ENCODE data around the gene ZC3H4.
"Not testable (repeated sequence)": the region's sequence is repeated elsewhere in the genome, so short reads cannot be mapped to it uniquely, and the experiment has no call there.

ZC3H4 gene

DNA sequence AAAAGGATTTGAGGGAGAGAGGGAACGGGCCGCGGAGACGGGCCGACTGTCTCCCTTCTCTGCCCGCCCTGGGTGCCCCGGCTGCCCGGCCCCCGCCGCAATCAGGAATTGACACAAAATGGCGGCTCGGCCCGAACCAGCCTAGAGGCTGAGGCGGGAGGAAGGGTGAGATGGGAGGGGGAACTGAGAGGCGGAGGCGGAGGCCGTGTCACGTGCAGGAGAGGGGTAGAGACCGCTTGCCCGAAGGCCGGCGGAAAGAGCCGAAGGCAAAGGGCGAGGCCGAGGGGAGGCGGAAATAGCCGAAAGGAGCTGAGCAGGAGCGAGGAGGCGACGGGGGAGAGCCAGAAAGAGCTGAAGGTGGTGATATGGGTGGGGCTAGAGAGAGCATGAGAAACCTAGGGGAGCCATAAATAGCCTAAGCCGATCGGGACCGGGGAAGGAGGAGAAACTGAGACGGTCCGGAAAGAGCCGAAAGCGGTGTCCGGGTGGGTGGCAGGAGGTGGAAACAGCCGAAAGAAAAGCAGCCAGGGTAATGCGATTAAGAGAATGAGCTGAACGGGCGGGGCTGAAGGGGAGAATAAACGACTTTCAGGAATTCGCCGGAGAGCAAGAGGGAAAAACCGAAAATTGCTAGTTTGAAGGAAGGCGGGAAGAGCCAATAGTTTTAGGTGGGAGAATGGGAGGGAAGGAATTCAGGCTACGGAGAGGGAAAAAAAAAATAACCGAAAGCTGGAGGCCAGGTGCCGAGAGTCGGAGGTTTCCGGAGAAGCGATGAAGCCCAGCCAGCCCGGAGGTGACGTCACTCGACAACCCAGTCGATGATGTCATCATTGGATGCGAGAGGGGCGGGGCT lies at the start of gene ZC3H4:
TSS of gene ZC3H4 (minus strand) at position 780 of the 853 bp plus-strand sequence. CDS start 1,192 bp downstream, outside the sequence.
- DNase-seq: peak; percentile 100

GRCh38 chr19:47161876-47162489 lies 48.4 kb upstream of the ZC3H4 start:
- no peak for DNase-seq

GRCh38 chr19:47158879-47159503 lies 45.4 kb upstream of the ZC3H4 start:
- DNase-seq: no peak

DNA sequence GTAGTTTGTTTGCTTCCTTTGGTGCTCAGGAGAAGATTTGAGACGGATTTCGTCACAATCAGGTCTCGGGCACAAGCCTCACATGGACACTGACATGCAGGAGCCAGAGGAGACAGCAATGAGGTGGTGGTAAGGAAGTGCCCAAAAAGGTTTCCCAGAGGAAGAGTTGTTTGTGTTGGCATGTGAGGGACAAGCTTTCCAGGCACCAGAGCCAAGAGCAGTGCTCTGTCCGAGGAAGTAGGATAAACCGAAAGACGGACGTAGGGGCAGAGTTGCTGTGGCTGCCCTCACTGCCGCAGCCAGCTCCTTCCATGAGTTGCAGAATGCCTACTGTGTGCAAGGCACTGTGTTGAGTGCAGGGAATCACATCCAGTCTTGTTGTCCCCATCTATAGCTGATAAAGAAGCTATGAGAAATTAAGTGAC lies 44.8 kb upstream of the ZC3H4 start:
- no peak for DNase-seq

- DNase-seq: peak; percentile 79
Observed at GRCh38 chr19:47157431-47158321, 44.1 kb upstream of the ZC3H4 start.

GRCh38 chr19:47156861-47157430 lies 43.4 kb upstream of the ZC3H4 start:
- peak; percentile 77 for DNase-seq

DNA sequence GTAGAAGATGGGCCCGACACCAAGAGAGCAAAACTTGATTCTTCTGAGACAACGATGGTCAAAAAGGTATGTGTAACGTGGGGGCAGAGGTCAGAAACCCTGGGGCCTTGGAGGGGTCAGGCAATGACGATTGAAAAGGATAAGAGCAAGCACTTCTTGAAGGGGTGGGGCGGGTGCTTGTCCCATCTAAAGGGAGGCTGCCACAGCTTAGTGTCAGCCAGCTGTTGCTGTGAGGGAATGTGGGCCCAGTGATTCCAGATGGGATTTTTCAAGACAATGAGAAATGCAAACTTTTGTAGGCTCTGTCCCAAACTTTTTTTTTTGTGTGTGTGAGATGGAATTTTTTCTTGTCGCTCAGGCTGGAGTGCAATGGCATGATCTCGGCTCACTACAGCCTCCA lies 41.6 kb upstream of the ZC3H4 start:
- DNase-seq: no peak

GRCh38 chr19:47153266-47153665 lies 39.7 kb upstream of the ZC3H4 start:
- no peak for DNase-seq

DNA sequence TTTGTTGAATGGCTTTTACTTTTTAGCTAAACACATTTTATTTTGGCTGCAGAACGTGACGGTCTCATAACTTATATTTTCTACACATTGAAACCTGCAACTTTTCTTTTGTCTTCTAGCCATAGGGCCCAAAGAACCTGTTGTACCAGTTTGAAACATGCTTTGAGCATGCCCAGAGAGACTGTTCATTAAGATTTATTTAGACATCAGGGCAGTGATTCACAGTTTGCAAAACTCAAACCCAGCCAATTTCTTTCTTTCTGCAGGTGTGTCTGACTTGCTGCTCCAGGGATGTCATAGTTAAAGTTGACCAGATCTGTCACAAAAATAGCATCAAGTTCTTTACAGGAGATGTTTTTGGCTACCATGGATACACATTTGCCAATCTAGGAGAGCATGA lies 39.1 kb upstream of the ZC3H4 start:
- DNase-seq: no peak

DNA sequence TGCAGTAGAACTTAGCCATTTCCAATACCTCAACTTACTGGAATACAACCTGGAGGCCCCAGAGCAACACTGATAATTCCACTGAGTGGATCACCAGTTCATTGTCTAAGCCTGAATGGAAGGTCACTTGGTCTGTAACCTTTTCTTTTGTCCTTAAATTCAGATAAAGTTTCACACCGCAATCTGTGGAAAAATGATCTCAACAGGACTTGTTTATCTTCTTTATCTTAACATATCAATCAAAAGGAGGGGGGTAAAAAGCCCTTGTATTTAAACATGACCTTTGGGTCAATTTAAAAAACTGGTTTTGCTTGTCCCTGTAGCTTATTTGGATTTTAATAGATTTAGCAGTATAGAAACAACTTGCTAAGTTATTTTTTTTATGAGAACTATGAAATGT lies 38.6 kb upstream of the ZC3H4 start:
- DNase-seq: no peak

DNA sequence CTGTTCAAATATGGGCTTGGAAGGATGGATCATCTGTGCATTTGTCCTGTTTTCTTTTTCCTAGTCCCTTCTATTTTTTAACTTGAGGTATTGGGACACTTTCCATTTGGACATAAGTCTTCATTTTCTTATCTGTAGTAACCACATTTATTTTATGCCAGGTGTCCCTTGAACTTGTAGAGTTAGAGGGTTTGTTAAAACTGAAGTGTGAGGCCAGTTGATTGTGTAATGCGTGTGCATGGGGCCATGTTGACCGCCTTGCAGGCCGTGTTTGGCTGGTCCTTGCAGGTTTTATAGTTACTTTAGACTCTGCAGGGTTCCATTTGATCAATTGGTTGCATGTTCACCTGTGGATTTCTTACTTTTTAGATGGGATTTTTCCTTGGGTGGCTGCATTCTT lies 38.1 kb upstream of the ZC3H4 start:
- peak; percentile 38 for DNase-seq

GRCh38 chr19:47146920-47147319 lies 33.3 kb upstream of the ZC3H4 start:
- no peak for DNase-seq

- no peak for DNase-seq
Observed at GRCh38 chr19:47145639-47146486, 32.3 kb upstream of the ZC3H4 start.

DNA sequence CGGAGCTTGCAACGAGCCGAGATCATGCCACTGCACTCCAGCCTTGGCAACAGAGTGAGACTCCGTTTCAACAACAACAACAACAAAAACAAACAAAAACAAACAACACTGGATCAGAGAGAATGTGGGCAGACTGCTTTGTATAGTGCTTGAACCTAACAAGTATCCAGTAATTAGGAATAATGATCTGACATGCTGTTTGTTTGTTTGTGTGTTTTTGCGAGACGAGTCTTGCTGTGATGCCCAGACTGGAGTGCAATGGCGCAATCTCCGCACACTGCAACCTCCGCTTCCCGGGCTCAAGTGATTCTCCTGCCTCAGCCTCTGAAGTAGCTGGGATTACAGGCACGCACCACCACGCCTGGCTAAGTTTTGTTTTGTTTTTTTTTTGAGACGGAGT lies 31.1 kb upstream of the ZC3H4 start:
- no peak for DNase-seq

DNA sequence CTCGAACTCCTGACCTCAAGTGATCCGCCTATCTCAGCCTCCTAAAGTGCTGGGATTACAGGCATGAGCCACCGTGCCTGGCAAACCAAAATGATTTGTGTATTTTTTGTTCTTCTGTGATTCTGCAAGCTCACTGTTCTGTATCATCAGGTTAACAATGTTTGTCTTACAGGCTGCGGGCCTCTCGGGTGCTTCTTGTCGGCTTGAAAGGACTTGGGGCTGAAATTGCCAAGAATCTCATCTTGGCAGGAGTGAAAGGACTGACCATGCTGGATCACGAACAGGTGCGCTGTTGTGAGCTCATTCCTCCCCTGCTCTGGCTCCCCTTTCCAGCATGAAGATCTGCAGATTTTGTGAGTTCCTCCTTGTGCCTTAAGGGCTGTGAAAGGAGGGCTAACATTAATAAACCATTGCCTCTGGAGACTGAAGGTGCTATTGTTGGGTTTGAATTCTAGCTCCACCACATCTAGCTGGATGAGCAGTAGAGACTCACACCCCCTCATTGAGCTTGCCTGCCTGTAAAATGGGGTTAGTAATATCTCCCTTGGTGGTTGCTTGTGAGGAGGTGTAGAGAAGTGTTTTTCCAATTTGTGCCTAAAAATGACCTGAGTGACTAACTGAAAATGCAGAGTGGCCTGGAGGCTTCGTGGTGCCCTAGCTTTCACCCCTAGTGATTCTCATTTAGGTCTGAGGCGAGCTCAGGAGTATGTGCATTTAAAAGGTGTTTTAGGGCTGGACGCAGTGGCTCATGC lies 29.9 kb upstream of the ZC3H4 start:
- DNase-seq: no peak

DNA sequence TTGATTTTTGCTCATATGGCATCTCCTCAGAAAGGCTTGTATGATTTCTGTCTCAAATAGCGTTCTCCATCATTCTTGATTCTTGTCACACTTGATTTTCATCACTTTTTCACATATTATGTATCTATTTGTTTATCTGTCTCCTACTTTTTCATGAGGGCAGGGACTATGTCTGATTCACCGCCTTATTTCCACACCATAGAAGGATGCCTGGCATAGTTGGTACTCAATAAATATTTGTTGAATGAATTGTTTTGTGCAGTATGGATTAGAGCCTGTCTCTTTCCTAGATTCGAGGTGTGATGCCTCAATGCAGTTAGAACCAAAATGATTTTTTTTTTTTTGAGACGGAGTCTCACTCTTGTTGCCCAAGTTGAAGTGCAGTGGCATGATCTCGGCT lies 29.2 kb upstream of the ZC3H4 start:
- DNase-seq: no peak

DNA sequence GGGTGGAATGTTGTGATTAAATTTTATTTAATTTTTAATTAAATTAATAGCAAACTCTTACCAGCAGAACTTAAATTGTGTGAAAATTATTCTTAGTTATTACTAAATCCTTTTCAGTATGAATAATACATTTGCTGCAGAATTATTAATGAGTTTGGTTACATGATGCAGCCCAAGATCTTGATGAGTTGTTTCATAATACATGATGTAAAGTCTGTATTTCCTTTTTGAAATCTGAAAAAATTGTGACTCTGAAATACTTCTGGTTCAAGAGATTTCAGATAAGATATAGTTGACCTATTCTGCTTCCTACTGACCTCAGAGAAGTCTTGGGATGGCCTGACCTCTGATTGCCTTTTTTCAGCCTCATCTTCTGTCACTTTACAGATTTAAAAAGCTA lies 28.1 kb upstream of the ZC3H4 start:
- DNase-seq: no peak

- not testable (repeated sequence) for DNase-seq
Observed at GRCh38 chr19:47141252-47141651, 27.7 kb upstream of the ZC3H4 start.

DNA sequence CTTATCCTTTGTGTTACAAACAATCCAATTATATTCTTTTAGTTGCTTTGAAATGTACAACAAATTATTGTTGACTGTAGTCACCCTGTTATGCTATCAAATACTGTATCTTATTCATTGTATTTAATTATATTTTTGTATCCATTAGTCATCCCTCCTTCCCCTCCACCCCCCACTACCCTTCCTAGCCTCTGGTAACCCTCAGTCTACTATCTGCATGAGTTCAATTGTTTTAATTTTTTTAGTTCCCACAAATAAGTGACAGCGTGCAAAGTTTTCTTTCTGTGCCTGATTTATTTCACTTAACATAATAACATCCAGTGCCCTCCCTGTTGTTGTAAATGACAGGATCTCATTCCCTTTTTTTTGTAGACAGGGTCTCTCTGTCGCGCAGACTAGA lies 21.6 kb upstream of the ZC3H4 start:
- DNase-seq: no peak

- DNase-seq: no peak
Observed at GRCh38 chr19:47134545-47134944, 21.0 kb upstream of the ZC3H4 start.

GRCh38 chr19:47133021-47133471 lies 19.5 kb upstream of the ZC3H4 start:
- DNase-seq: no peak
